Coronary artery (tissue), 2 donors: ENCODE results near the gene SV2C.
"Not testable (repeated sequence)": the region's sequence is repeated elsewhere in the genome, so short reads cannot be mapped to it uniquely, and the experiment has no call there.

ENCODE experiments used
- DNase-seq: peaks from one replicate; pipeline ENCODE4 v3.0.0-alpha.2; 2017; ENCODE audit warnings: low spot score
- H3K27ac ChIP-seq, 2 donors: fragments of 200-600 bp; sonication (generic); one replicate each; pipeline ENCODE4 v1.5.1; 2016 to 2019
- H3K4me3 ChIP-seq: fragments of 200-600 bp; sonication (generic); 2 replicates; pipeline ENCODE4 v1.5.1; 2016; ENCODE audit warnings: mild to moderate bottlenecking, moderate library complexity
- CTCF ChIP-seq: fragments of 200-600 bp; sonication (generic); IDR thresholded peaks from one replicate; pipeline ENCODE4 v1.5.1; 2019; ENCODE audit warnings: antibody characterized with exemption

SV2C gene

GRCh38 chr5:76331126-76331525, 247.9 kb downstream of the SV2C start:
- no peak for TF ChIP-seq CTCF
- no peak for DNase-seq
- no peak overlapping the region for H3K27ac ChIP-seq
- H3K4me3 ChIP-seq, result no peak overlapping the region

- H3K27ac ChIP-seq, result no peak overlapping the region
- no peak for DNase-seq
- no peak overlapping the region for H3K4me3 ChIP-seq
- no peak for TF ChIP-seq CTCF
Measured at GRCh38 chr5:76332102-76332501, 248.9 kb downstream of the SV2C start.

GRCh38 chr5:76332611-76333205, 249.5 kb downstream of the SV2C start:
- no peak overlapping the region for H3K27ac ChIP-seq
- H3K4me3 ChIP-seq, result no peak overlapping the region
- TF ChIP-seq CTCF, result no peak
- no peak for DNase-seq

- no peak for DNase-seq
- TF ChIP-seq CTCF, result no peak
- H3K4me3 ChIP-seq, result no peak overlapping the region
- H3K27ac ChIP-seq, result no peak overlapping the region
Measured at GRCh38 chr5:76333571-76333970, 250.4 kb downstream of the SV2C start.

- no peak overlapping the region for H3K27ac ChIP-seq
- H3K4me3 ChIP-seq, result no peak overlapping the region
- no peak for TF ChIP-seq CTCF
- no peak for DNase-seq
Measured at GRCh38 chr5:76334574-76334973, 251.4 kb downstream of the SV2C start.

DNA sequence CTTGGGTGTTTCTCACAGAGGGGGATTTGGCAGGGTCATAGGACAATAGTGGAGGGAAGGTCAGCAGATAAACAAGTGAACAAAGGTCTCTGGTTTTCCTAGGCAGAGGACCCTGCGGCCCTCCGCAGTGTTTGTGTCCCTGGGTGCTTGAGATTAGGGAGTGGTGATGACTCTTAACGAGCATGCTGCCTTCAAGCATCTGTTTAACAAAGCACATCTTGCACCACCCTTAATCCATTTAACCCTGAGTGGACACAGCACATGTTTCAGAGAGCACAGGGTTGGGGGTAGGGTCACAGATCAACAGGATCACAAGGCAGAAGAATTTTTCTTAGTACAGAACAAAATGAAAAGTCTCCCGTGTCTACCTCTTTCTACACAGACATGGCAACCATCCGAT, 252.3 kb downstream of the SV2C start:
- not testable (repeated sequence) for H3K4me3 ChIP-seq, H3K27ac ChIP-seq, DNase-seq

- not testable (repeated sequence) for H3K27ac ChIP-seq, DNase-seq, H3K4me3 ChIP-seq
Measured at GRCh38 chr5:76336253-76336809, 253.1 kb downstream of the SV2C start.

DNA sequence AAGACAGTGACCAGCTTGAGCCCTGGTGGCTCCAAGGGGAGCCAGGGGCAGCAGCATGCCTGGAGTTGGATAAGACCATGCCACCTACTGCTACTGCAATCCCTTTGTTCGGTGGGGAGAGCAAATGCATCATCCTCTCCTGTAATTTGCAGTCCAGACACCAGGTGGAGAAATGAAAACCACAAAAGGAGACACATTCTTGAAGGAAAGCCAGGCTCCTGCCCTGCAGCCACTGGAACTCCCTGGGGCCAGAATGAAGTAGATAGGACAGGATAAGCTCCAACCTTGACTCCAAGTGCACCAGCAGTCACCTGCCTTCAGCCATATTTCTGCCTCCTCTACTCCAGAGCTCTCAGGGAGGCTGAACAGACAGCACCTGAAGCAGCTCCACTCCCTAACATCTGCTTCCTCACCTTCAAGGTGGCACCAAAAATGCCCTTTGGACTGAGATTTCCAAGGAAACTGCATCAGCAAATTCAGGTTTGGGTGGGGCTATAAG, 254.8 kb downstream of the SV2C start:
- DNase-seq, result no peak
- no peak for TF ChIP-seq CTCF
- Histone ChIP-seq H3K4me3 (no peak overlapping the region), H3K27ac (no peak overlapping the region)
